Dermis microvascular lymphatic vessel endothelial cell (primary cell): ENCODE measurements around the gene RBFOX2. TPM values are rescaled to one million over a fixed set of nuclear protein-coding genes. Genes with fewer than 3 reads are reported as not detected.
"Not testable (repeated sequence)": the region's sequence is repeated elsewhere in the genome, so short reads cannot be mapped to it uniquely, and the experiment has no call there.

Source experiments
- DNase-seq, 2 donors: peaks; one replicate each; pipeline versions ENCODE4 v3.0.0 to v3.0.0-alpha.2; 2010; ENCODE audit warnings: low read depth in 2 of 2
- total RNA-seq: library from RNA; depleted of rRNA; stranded (reverse); fragments of >200 nt; gene quantifications from 2 replicates; pipeline ENCODE4 v1.2.1, GENCODE V29; 2014

RBFOX2 gene
- 95.8 and 99.2 TPM in 2 replicates for total RNA-seq

GRCh38 chr22:36028646-36029405, at the start of gene RBFOX2:
Gene RBFOX2, minus strand, starts transcription at chr22:36028824. Its CDS starts 399 bp downstream, at chr22:36028425.
- DNase-seq: peak; percentile 88 to 97

GRCh38 chr22:36077271-36077670, 48.6 kb upstream of the RBFOX2 start:
- no peak for DNase-seq

GRCh38 chr22:36075724-36076123, 47.1 kb upstream of the RBFOX2 start:
- no peak for DNase-seq

- no peak for DNase-seq
Observed at GRCh38 chr22:36075230-36075629, 46.6 kb upstream of the RBFOX2 start.

GRCh38 chr22:36073476-36073875, 44.9 kb upstream of the RBFOX2 start:
- no peak for DNase-seq

GRCh38 chr22:36070645-36071044, 42.0 kb upstream of the RBFOX2 start:
- not testable (repeated sequence) for DNase-seq

GRCh38 chr22:36069368-36069767, 40.7 kb upstream of the RBFOX2 start:
- no peak for DNase-seq

- no peak for DNase-seq
Observed at GRCh38 chr22:36068776-36069344, 40.2 kb upstream of the RBFOX2 start.

- DNase-seq: no peak
Observed at GRCh38 chr22:36067235-36067558, 38.6 kb upstream of the RBFOX2 start.

GRCh38 chr22:36065775-36066544, 37.3 kb upstream of the RBFOX2 start:
- DNase-seq: peak; percentile 86 to 94

GRCh38 chr22:36065462-36065774, 36.8 kb upstream of the RBFOX2 start:
- peak in 1 of 2 donors; percentile 11 for DNase-seq

GRCh38 chr22:36064358-36064757, 35.7 kb upstream of the RBFOX2 start:
- no peak for DNase-seq

- no peak for DNase-seq
Observed at GRCh38 chr22:36056980-36057379, 28.4 kb upstream of the RBFOX2 start.

GRCh38 chr22:36055376-36056295, 27.0 kb upstream of the RBFOX2 start:
- DNase-seq: no peak

- not testable (repeated sequence) for DNase-seq
Observed at GRCh38 chr22:36054446-36054845, 25.8 kb upstream of the RBFOX2 start.

- no peak for DNase-seq
Observed at GRCh38 chr22:36053242-36054147, 24.9 kb upstream of the RBFOX2 start.

GRCh38 chr22:36052505-36052941, 23.9 kb upstream of the RBFOX2 start:
- DNase-seq: peak in 1 of 2 donors; percentile 7

GRCh38 chr22:36049678-36049997, 21.0 kb upstream of the RBFOX2 start:
- DNase-seq: no peak

- DNase-seq: no peak
Observed at GRCh38 chr22:36048911-36049677, 20.5 kb upstream of the RBFOX2 start.

GRCh38 chr22:36044517-36044916, 15.9 kb upstream of the RBFOX2 start:
- DNase-seq: not testable (repeated sequence)
